Uterus (tissue), 2 donors: Measurements from ENCODE around the gene TSPAN18.

Experiments used
- POLR2A ChIP-seq, 2 donors: fragments of 450-650 bp; IDR thresholded peaks; one replicate each; pipeline ENCODE4 v1.6.1; 2016; ENCODE audit warnings: antibody characterized with exemption in 2 of 2, mild to moderate bottlenecking in 1 of 2, moderate library complexity in 1 of 2
- TF ChIP-seq, protein P1 (sequence below), 4 experiments: fragments of 200-600 bp in 2 of 4; fragments of 450-650 bp in 2 of 4; sonication (generic) in 2 of 4; IDR thresholded peaks; one replicate each; pipeline ENCODE4 v1.5.1; 2016 to 2019; ENCODE audit warnings: antibody characterized with exemption in 4 of 4, mild to moderate bottlenecking in 2 of 4, moderate library complexity in 1 of 4

DNA sequence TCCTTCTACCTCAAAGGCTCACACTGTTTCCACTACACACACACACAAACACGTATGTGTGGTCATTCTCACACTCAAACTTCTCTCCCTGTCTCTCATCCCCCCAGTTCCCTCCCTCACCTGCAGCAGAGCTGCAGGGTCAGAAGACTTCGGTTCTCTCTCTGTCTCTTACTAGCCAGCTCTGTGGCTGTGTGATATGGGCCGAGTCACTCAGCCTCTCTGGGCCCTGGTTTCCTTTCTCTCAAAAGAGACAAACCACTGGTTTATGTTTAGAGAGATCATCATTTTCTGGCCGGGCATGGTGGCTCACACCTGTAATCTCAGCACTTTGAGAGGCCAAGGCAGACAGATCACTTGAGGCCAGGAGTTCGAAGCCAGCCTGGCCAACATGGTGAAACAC is 21.1 kb downstream of the TSPAN18 start:
- TF ChIP-seq, protein P1, sequence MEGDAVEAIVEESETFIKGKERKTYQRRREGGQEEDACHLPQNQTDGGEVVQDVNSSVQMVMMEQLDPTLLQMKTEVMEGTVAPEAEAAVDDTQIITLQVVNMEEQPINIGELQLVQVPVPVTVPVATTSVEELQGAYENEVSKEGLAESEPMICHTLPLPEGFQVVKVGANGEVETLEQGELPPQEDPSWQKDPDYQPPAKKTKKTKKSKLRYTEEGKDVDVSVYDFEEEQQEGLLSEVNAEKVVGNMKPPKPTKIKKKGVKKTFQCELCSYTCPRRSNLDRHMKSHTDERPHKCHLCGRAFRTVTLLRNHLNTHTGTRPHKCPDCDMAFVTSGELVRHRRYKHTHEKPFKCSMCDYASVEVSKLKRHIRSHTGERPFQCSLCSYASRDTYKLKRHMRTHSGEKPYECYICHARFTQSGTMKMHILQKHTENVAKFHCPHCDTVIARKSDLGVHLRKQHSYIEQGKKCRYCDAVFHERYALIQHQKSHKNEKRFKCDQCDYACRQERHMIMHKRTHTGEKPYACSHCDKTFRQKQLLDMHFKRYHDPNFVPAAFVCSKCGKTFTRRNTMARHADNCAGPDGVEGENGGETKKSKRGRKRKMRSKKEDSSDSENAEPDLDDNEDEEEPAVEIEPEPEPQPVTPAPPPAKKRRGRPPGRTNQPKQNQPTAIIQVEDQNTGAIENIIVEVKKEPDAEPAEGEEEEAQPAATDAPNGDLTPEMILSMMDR (IDR thresholded peaks at IDR 0.05), result no peak
- TF ChIP-seq POLR2A (IDR thresholded peaks at IDR 0.05), result no peak
